HG02642 (cell line): ENCODE results near the gene DIPK1B.
"Not testable (repeated sequence)": the region's sequence is repeated elsewhere in the genome, so short reads cannot be mapped to it uniquely, and the experiment has no call there.

ENCODE experiments used
- ATAC-seq: cut with Tn5 transposase; IDR thresholded peaks from one replicate; pipeline ENCODE4 v1.9.1; 2021; ENCODE audit warnings: mild to moderate bottlenecking; ENCODE audit not compliant: unreplicated experiment, poor library complexity

DIPK1B gene

GRCh38 chr9:136697146-136697820 lies 15.1 kb upstream of the DIPK1B start:
- ATAC-seq: no peak

GRCh38 chr9:136697821-136698526 lies 14.4 kb upstream of the DIPK1B start:
- no peak for ATAC-seq

GRCh38 chr9:136698635-136699246 lies 13.6 kb upstream of the DIPK1B start:
- ATAC-seq: no peak

GRCh38 chr9:136700304-136700703 lies 12.1 kb upstream of the DIPK1B start:
- no peak for ATAC-seq

- peak; percentile 54 for ATAC-seq
Observed at GRCh38 chr9:136700959-136701667, 11.3 kb upstream of the DIPK1B start.

GRCh38 chr9:136701668-136702053 lies 10.7 kb upstream of the DIPK1B start:
- no peak for ATAC-seq

GRCh38 chr9:136703276-136703860 lies 9.0 kb upstream of the DIPK1B start:
- no peak for ATAC-seq

- not testable (repeated sequence) for ATAC-seq
Observed at GRCh38 chr9:136704741-136705140, 7.6 kb upstream of the DIPK1B start.

GRCh38 chr9:136705564-136705963 lies 6.8 kb upstream of the DIPK1B start:
- ATAC-seq: no peak

- no peak for ATAC-seq
Observed at GRCh38 chr9:136707011-136707410, 5.4 kb upstream of the DIPK1B start.

GRCh38 chr9:136707849-136708517 lies 4.4 kb upstream of the DIPK1B start:
- no peak for ATAC-seq

GRCh38 chr9:136709454-136710109 lies 2.8 kb upstream of the DIPK1B start:
- no peak for ATAC-seq

- ATAC-seq: no peak
Observed at GRCh38 chr9:136710543-136710942, 1.8 kb upstream of the DIPK1B start.

GRCh38 chr9:136711219-136711648 lies 1.1 kb upstream of the DIPK1B start:
- not testable (repeated sequence) for ATAC-seq

- no peak for ATAC-seq
Observed at GRCh38 chr9:136712690-136713544, 545 bp downstream of the DIPK1B start.

GRCh38 chr9:136713550-136713949 lies 1.2 kb downstream of the DIPK1B start:
- no peak for ATAC-seq

GRCh38 chr9:136714096-136714892 lies 1.9 kb downstream of the DIPK1B start:
- no peak for ATAC-seq

GRCh38 chr9:136714893-136715274 lies 2.5 kb downstream of the DIPK1B start:
- ATAC-seq: no peak
